GM23248 (cell line): ENCODE data around the gene S100A11.

Experiments
- EZH2 ChIP-seq: fragments of 200-600 bp; sonication (generic); IDR thresholded peaks from 2 replicates; pipeline ENCODE4 v1.6.1; 2018; ENCODE audit warnings: antibody characterized with exemption, mild to moderate bottlenecking; ENCODE audit not compliant: insufficient read depth, poor library complexity, severe bottlenecking
- EZH2phosphoT487 ChIP-seq: fragments of 200-600 bp; sonication (generic); IDR thresholded peaks from 2 replicates; pipeline ENCODE4 v1.6.1; 2018; ENCODE audit warnings: antibody characterized with exemption, moderate library complexity, mild to moderate bottlenecking, low read depth; ENCODE audit not compliant: insufficient read depth

DNA sequence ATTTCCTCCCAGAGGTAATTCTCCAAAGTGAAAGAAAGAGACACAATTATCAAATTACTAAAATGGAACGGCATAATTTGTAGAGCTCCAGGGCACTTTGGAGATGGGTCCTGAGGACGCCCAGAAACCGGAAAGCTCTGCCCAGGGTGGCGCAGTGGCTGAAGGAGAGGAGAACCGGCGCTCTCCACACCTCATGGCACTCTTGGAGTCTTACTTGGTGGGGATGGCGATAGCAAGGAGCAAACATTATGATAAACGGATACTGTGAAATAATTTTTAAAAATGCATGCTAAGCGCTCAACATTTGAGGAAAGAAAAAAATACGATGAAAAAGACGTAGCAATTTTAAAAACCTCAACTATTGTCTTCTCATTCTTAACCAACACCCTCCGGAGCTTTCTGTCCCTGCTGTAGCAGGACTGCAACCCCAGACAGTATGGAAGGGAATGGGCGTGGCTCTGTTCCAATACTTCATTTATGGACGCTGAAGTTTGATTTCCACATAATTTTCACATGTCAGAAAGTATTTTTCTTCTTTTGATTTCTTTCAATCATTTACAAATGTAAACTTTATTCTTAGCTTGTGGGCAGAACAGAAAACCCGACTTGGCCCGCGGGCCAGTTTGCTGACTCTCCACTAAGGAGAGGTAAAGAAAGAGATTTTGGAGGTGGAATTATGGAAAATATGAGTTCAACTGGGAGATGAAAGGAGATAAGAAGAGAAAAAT lies 1.1 kb downstream of the S100A11 start:
- TF ChIP-seq EZH2phosphoT487, result no peak
- TF ChIP-seq EZH2, result no peak
